ENCODE measurements around the gene PPP1R3D.

GRCh38 chr20:59938221-59938620, 1.9 kb downstream of the PPP1R3D start:
- TF ChIP-seq SUZ12 (IDR thresholded peaks at IDR 0.05) (no peak), HDGF (IDR thresholded peaks at IDR 0.05; ENCODE audit: borderline replicate concordance) (no peak), TARDBP (IDR thresholded peaks at IDR 0.05) (no peak), ZNF384 (IDR thresholded peaks at IDR 0.05) (no peak), SP1 (IDR thresholded peaks at IDR 0.05) (no peak), ARNT (IDR thresholded peaks at IDR 0.05) (no peak), NFRKB (IDR thresholded peaks at IDR 0.05) (no peak)
